T47D (cell line): ENCODE results near the gene ARPIN.
"Not testable (repeated sequence)": the region's sequence is repeated elsewhere in the genome, so short reads cannot be mapped to it uniquely, and the experiment has no call there.

Experiments used
- DNase-seq, 2 experiments: peaks; one replicate each; pipeline versions ENCODE4 v3.0.0 to v3.0.0-alpha.2; 2011 to 2012; ENCODE audit warnings: low read depth in 1 of 2, low spot score in 1 of 2
- JUND ChIP-seq: IDR thresholded peaks from 2 replicates; pipeline ENCODE4 v1.6.1; 2012; ENCODE audit warnings: low read depth
- in situ Hi-C: cut with HindIII; loops from 2 replicates; pipeline ENCODE4 v1.10.0; 2016; ENCODE audit warnings: low sequenced_read_pairs, low pct_unique_long_range_greater_than_20kb

Gene ARPIN

DNA sequence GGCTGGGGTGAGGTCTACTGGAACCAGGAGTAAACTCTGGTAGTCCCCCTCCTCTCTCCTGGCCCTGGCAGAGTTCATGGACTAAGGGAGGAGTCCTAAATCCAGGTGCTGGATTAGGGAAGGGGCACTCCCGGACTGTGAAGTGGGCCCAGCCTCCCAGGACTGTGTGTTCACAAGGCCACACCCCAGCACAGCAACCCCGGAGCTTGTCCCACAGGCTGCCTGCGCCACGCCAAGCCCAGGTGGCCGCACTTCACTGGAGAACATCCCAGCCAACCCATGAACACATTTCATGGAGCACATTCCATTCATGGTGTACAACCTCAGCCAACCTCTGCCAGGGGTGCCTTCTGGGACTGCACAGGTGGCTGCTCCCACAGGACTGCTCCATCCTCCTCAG, 8.2 kb downstream of the ARPIN start:
- no peak for TF ChIP-seq JUND
- in situ Hi-C loops: no loop called here
- no peak for DNase-seq

DNA sequence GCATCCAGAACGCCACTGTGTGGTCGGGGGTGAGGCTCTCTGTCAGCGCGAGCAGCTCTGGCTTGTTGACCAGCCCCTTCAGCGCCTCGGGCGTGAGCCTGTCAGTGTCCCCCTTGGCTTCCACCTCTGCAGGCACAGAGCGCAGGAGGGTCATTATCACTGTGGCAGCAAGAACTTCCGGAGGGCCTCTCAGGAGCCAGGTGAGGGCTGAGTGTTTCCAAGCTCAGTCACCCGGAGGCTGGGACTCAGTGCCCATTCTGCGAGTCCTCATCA, 9.0 kb downstream of the ARPIN start:
- in situ Hi-C loops: no loop called here
- no peak for TF ChIP-seq JUND
- DNase-seq: no peak

- DNase-seq: no peak
- no peak for TF ChIP-seq JUND
- in situ Hi-C loops: no loop called here
These were observed 9.5 kb downstream of the ARPIN start for GRCh38 chr15:89903015-89903857.

DNA sequence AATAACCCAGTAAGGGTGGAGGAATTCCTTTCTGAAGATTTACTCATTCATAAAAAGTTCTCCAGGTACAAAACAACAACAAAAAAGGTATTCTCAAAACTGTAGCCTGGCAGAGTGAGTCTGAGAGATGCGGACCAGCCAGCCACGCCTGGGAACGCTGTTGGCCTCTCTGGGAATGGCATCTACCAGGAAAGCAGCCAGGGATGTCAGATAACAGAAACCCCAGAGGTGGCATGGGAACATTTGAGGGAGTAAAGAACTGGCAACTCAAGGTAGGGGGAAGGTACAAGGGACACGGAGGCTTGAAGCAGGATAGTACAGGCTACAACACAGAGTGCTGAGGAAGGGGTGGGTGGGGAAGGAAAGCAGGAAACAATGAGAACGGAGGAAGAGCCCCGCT, 11.9 kb downstream of the ARPIN start:
- no peak for TF ChIP-seq JUND
- no peak for DNase-seq
- in situ Hi-C loops: no loop called here

DNA sequence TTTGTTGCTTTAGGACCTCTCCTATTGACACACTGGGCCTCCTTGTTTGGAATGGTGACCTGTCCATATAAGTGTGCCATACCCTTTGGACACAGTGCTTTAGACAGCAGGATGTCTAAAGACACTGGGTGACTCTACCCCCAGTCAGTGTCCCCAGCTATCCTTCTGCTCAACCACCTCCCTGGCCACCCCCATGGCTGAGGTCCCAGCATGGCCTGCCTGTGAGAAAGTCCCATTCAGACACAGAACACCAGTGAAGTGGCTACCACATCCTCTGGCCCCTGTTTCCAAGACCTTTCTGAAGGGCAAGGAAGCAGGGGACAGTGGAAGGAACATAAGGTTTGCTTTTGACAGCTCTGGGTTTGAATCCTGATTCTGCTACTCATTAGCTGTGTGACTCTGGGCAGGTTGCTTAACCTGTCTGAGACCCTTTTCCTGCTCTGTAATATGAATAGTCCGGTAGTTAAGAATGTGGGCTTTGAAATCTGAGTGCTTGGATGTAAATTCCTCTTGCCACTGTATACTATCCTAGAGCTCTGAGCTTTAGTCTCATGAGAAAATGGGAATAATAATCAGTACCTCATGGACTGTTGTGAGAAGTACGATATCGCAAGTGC, 12.7 kb downstream of the ARPIN start:
- DNase-seq: no peak
- TF ChIP-seq JUND: no peak
- in situ Hi-C loops: no loop called here

GRCh38 chr15:89899295-89899945, 13.3 kb downstream of the ARPIN start:
- no peak for DNase-seq

DNA sequence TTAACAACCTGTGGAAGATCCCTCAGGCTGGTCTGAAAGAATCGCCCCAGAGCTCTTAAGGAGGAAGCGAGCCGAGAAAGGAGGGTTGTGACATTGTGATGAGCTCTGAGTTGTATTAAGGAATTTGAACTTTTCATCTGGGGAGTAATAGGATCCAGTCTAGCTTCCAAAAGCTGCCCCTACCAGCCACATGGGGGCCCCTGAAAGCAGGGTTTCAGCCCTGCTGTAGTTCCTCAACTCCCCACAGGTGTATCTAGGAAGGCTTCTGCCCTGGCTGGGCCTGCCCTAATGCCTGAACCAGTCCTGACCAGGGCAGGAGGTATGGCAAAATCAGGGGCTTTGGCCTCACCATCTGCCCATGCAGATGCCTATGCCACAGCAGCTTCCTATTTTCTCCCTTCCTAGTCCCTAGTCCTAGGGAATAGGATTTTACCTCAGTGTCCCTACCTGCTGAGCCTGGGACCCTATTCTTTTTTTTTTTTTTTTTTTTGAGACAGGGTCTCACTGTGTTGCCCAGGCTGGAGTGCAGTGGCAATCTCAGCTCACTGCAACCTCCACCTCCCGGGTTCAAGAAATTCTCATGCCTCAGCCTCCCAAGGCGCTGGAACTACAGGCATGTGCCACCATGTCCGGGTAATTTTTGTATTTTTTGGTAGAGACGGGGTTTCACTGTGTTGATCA, 14.0 kb downstream of the ARPIN start:
- in situ Hi-C loops: no loop called here
- TF ChIP-seq JUND: no peak
- DNase-seq: peak; percentile 75 to 89

More at GRCh38 chr15:89899295-89899945, 13.3 kb downstream of the ARPIN start:
- in situ Hi-C loops: no loop called here
- TF ChIP-seq JUND: no peak

DNA sequence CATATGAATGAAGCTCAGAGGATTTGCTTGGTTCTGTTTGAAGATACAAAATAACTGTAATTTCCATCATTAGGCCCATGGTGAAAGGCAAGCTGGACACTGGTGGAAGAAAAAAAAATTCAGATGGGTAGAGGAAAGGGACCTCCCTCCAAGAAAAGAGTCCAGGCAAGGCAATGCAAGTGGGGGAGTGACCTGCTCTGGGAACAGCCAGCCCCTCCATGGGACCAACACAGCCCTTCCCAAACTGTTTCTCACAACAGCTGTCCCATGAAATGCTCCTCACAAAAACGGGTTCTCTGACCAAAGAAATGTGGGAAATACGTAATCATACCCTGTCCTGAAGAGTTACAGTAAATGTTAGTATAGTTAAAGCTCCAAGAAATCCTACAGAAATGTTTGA, 14.6 kb downstream of the ARPIN start:
- no peak for TF ChIP-seq JUND
- in situ Hi-C loops: no loop called here
- DNase-seq: no peak

GRCh38 chr15:89893696-89894447, 18.9 kb downstream of the ARPIN start, which contains the start of gene AP3S2:
AP3S2 (minus strand) TSS chr15:89893994; CDS start chr15:89893949, 45 bp downstream.
- peak in 1 of 2 experiments; percentile 97 for DNase-seq
- in situ Hi-C loops: no loop called here
- 0 out of 2 replicates have a peak, but pooled peaks have one; percentile 26 for TF ChIP-seq JUND

DNA sequence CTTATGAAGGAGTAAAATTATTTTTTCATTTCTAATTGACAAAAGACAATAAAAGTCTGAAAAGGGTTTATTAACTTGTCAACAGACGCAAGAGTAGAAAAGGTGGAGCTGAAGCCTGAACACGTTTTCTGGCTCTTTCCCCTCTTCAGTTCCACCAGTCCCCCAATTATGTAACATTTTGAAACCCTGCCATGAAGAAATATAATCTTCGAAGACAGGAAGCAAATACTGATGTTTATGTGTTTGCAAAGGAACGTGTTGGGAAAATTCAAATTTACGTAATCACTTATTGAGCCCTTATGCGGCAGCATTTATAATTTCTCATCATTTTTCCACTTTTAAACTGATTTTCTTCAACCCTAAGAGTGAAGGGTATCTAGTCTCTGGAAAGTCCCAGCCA, 19.7 kb downstream of the ARPIN start:
- TF ChIP-seq JUND: no peak
- no peak for DNase-seq
- in situ Hi-C loops: no loop called here

- in situ Hi-C loops: no loop called here
- no peak for TF ChIP-seq JUND
- peak in 1 of 2 experiments; percentile 82 for DNase-seq
These were observed 24.4 kb downstream of the ARPIN start for GRCh38 chr15:89888214-89888804.

DNA sequence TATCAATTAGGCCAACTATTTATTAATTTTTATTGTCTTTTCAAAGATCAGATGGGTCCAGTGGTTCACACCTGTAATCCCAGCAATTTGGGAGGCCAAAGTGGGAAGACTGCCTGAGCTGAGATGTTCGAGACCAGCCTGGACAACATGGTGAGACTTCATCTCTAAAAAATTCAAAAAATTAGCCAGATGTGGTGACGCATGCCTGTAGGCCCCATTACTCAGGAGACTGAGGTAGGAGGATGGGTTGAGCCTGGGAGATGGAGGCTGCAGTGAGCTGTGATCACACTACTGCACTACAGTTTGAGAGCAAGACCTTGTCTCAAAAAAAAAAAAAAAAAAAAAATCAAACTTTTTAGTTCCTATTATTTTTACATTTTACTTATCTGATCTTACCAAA, 27.1 kb downstream of the ARPIN start:
- no peak for DNase-seq
- in situ Hi-C loops: no loop called here
- no peak for TF ChIP-seq JUND

DNA sequence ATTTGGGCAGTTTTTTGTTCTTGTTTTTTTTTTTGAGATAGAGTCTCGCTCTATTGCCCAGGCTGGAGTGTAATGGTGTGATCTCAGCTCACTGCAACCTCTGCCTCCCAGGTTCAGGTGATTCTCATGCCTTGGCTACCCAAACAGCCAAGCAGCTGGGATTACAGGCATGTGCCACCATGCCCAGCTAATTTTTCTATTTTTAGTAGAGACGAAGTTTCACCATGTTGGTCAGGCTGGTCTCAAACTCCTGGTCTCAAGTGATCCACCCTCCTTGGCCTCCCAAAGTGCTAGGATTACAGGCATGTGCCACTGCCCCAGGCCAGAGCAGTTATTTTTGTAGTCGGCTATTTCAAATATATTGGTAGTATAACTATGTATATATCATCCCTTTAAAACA, 27.6 kb downstream of the ARPIN start:
- DNase-seq, in situ Hi-C loops: not testable (repeated sequence)
